ENCODE data around the gene FEV. TPM values are rescaled to one million over a fixed set of nuclear protein-coding genes. Genes with fewer than 3 reads are reported as not detected.

FEV gene
- polyA plus RNA-seq, 1 donor (not counting 4 experiments of a cell fraction or from before 2014, with no cell fraction given) = not detected

DNA sequence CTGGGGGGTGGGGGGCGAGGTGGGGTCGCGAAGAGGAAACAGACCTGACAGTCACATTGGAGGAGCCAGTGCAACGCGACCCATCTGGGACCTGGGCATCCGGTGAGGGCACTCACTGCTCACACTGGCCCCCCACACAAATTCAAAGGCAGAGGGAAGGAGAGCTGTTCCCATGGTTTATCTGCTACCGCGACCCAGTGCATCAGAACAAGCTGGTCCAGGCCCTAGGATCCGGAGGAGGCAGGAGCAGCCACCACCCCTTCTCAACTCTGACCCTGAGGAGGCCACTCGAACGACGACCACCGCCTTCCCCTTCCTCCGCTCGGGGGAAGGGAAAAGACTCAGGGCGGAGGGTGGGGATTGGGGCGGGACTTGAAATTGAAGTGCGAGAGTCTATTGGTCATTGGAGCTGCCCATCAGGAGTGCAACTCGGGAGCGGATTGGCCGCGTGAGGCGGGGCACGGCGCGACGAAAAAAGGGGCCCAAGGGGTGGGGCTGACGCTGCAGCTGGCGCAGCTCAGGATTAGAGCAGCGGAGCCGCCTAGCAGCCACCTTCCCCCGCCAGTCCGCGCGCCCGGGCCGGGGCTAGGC is 25.7 kb downstream of the FEV start, which contains the start of gene CDK5R2:
Gene CDK5R2 (plus strand): TSS at position 526 of the 591 bp plus-strand sequence. CDS start 155 bp downstream, outside the sequence.
- no peak for FAIRE-seq
- Histone ChIP-seq H3K9ac (ENCODE audit: control insufficient read depth, extremely low read depth, insufficient read depth, low read length) (no peak within 1 kb of the TSS), H3K36me3 (ENCODE audit: control insufficient read depth in 2 of 2, extremely low read depth in 1 of 2, insufficient read depth in 2 of 2, low read length in 2 of 2) (no peaks in the 10 kb centered on the region), H3K4me2 (ENCODE audit: control insufficient read depth, extremely low read depth, insufficient read depth, low read depth, low read length) (peak within 1 kb of the TSS; percentile 41), H4K20me1 (ENCODE audit: control insufficient read depth, extremely low read depth, insufficient read depth, low read length) (peaks cover 8% of the 10 kb centered on the region), H3K79me2 (ENCODE audit: control insufficient read depth, insufficient read depth, low read length) (no peaks in the 10 kb centered on the region), H3K4me1 (ENCODE audit: control insufficient read depth, extremely low read depth, insufficient read depth, low read length) (peaks cover 8% of the 10 kb centered on the region), H2AFZ (ENCODE audit: control insufficient read depth, low read length) (no peak within 1 kb of the TSS), H3K27ac (ENCODE audit: control insufficient read depth, insufficient read depth, low read length) (no peak within 1 kb of the TSS), H3K9me1 (ENCODE audit: control insufficient read depth, extremely low read depth, insufficient read depth, low read length) (no peaks in the 10 kb centered on the region), H3K9me3 (ENCODE audit: control insufficient read depth, low read depth, low read length) (no peaks in the 10 kb centered on the region), H3K27me3 (ENCODE audit: control insufficient read depth, extremely low read depth, insufficient read depth, low read length) (peaks cover 62% of the 10 kb centered on the region), H3K4me3 (ENCODE audit: control insufficient read depth in 2 of 3, extremely low read depth in 1 of 3, insufficient read depth in 2 of 3, low read depth in 1 of 3, low read length in 3 of 3) (peak within 1 kb of the TSS; percentile 37 to 54 (median 37))
- DNase-seq (ENCODE audit: low read depth, low spot score) = peak; percentile 23
- dilution Hi-C loops (cut with MboI; ENCODE audit: extremely low pct_ligation_motif_present, low sequenced_read_pairs) = loop anchor here (5.0 kb wide), 1 partner anchor 37 kb away; no protein-coding TSS in a partner anchor
- no peak for TF ChIP-seq EZH2 (IDR thresholded peaks at IDR 0.05; ENCODE audit: low read length)
- TF ChIP-seq, protein P1, sequence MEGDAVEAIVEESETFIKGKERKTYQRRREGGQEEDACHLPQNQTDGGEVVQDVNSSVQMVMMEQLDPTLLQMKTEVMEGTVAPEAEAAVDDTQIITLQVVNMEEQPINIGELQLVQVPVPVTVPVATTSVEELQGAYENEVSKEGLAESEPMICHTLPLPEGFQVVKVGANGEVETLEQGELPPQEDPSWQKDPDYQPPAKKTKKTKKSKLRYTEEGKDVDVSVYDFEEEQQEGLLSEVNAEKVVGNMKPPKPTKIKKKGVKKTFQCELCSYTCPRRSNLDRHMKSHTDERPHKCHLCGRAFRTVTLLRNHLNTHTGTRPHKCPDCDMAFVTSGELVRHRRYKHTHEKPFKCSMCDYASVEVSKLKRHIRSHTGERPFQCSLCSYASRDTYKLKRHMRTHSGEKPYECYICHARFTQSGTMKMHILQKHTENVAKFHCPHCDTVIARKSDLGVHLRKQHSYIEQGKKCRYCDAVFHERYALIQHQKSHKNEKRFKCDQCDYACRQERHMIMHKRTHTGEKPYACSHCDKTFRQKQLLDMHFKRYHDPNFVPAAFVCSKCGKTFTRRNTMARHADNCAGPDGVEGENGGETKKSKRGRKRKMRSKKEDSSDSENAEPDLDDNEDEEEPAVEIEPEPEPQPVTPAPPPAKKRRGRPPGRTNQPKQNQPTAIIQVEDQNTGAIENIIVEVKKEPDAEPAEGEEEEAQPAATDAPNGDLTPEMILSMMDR (optimal IDR thresholded peaks at IDR 0.05 in 1 of 3, IDR thresholded peaks at IDR 0.05 in 1 of 3, conservative IDR thresholded peaks at IDR 0.05 in 1 of 3; ENCODE audit: extremely low read depth in 1 of 3, insufficient read depth in 2 of 3, low read length in 3 of 3) = no peak

DNA sequence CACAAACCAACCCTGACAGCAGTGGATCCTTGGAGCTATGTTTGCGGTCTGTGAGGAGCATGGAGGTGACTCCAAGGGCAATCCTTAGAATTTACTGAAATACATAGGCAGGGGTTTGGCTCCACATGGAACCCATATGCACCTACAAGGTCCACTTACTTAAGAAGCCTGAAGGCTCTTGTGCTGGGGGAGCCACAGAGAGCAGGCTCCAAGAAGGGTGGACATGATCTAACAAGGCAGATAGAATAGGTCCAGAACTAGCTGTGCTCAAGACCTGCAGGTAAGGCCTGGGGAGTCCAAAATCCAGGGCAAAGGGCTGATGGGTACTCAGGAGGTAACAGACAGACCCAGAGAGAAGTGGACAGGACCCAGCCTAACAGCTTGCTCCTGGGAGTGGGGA is 26.7 kb downstream of the FEV start:
- no peak overlapping the region for H3K4me3 ChIP-seq (ENCODE audit: control insufficient read depth in 2 of 3, extremely low read depth in 1 of 3, insufficient read depth in 2 of 3, low read depth in 1 of 3, low read length in 3 of 3)
- TF ChIP-seq, protein P1 (optimal IDR thresholded peaks at IDR 0.05 in 1 of 3, IDR thresholded peaks at IDR 0.05 in 1 of 3, conservative IDR thresholded peaks at IDR 0.05 in 1 of 3; ENCODE audit: extremely low read depth in 1 of 3, insufficient read depth in 2 of 3, low read length in 3 of 3) = no peak
- no peak for TF ChIP-seq EZH2 (IDR thresholded peaks at IDR 0.05; ENCODE audit: low read length)
- H3K4me1 ChIP-seq (ENCODE audit: control insufficient read depth, extremely low read depth, insufficient read depth, low read length) = peaks cover 3% of the 10 kb centered on the region
- DNase-seq (ENCODE audit: low read depth, low spot score) (no peak), FAIRE-seq (no peak)
- no peak overlapping the region for H3K4me2 ChIP-seq (ENCODE audit: control insufficient read depth, extremely low read depth, insufficient read depth, low read depth, low read length)
- no peaks in the 10 kb centered on the region for H3K79me2 ChIP-seq (ENCODE audit: control insufficient read depth, insufficient read depth, low read length)
- H3K36me3 ChIP-seq (ENCODE audit: control insufficient read depth in 2 of 2, extremely low read depth in 1 of 2, insufficient read depth in 2 of 2, low read length in 2 of 2) = no peaks in the 10 kb centered on the region
- dilution Hi-C loops (cut with MboI; ENCODE audit: extremely low pct_ligation_motif_present, low sequenced_read_pairs) = loop anchor here (5.0 kb wide), 1 partner anchor 36 kb away; no protein-coding TSS in a partner anchor
- H3K9me3 ChIP-seq (ENCODE audit: control insufficient read depth, low read depth, low read length) = no peaks in the 10 kb centered on the region
- no peak overlapping the region for H3K9ac ChIP-seq (ENCODE audit: control insufficient read depth, extremely low read depth, insufficient read depth, low read length)
- no peak overlapping the region for H3K27ac ChIP-seq (ENCODE audit: control insufficient read depth, insufficient read depth, low read length)
- peaks cover 62% of the 10 kb centered on the region for H3K27me3 ChIP-seq (ENCODE audit: control insufficient read depth, extremely low read depth, insufficient read depth, low read length)
- no peaks in the 10 kb centered on the region for H3K9me1 ChIP-seq (ENCODE audit: control insufficient read depth, extremely low read depth, insufficient read depth, low read length)
- H4K20me1 ChIP-seq (ENCODE audit: control insufficient read depth, extremely low read depth, insufficient read depth, low read length) = peaks cover 8% of the 10 kb centered on the region
- H2AFZ ChIP-seq (ENCODE audit: control insufficient read depth, low read length) = no peak overlapping the region

Measured in keratinocyte (primary cell).